Measurements from ENCODE around the gene MPPED1. TPM values are rescaled to one million over a fixed set of nuclear protein-coding genes. Genes with fewer than 3 reads are reported as not detected.

MPPED1 gene
- total RNA-seq, 1 donor, result not detected

DNA sequence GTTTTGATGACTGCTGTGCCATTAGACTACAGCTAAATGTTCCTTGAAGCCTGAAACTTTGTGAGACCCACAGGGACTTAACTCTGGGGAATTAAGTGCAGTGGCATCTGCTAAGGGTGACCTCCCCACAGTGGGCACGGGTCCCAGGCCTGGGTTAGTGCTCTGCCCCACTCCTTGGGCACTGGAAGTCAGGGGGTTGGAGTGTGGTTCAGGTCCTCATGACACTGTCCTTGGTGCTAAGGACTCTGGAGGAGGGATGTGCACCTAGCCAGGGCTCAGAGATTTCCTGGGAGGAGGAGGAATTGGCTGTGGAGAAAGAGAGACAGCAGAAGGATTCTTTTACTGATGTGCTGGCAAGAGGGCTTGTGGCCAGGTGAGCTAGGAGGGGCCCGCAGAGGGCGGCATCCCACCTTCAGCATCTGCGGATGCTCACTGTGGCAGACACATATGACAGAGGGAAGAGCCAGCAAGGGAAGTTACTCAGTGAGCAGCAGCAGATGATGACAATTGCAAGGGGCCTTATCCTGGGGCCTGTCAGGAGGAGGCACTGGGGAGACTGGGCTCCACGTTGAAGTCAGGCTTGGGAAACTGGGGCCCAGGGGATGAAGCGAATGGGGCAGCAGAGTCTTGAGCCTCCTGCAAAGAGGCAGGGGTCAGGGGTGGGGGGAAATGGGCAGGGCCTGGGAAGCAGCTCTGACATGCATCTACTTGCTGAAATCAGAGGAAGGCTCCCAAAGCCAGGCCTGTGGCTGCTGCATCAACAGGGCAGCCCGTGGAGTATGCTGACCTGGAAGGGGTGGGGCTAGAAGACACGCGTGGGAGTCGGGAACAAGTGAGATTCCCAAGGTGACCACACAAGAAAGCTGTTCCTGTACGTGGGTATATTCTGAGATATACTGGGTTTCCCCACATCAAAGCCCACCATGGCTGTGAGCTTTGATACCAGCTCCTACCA, 144.0 kb downstream of the MPPED1 start:
- TF ChIP-seq, protein P1, sequence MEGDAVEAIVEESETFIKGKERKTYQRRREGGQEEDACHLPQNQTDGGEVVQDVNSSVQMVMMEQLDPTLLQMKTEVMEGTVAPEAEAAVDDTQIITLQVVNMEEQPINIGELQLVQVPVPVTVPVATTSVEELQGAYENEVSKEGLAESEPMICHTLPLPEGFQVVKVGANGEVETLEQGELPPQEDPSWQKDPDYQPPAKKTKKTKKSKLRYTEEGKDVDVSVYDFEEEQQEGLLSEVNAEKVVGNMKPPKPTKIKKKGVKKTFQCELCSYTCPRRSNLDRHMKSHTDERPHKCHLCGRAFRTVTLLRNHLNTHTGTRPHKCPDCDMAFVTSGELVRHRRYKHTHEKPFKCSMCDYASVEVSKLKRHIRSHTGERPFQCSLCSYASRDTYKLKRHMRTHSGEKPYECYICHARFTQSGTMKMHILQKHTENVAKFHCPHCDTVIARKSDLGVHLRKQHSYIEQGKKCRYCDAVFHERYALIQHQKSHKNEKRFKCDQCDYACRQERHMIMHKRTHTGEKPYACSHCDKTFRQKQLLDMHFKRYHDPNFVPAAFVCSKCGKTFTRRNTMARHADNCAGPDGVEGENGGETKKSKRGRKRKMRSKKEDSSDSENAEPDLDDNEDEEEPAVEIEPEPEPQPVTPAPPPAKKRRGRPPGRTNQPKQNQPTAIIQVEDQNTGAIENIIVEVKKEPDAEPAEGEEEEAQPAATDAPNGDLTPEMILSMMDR (IDR thresholded peaks at IDR 0.05; ENCODE audit: insufficient read depth, low read length), result no peak
- DNase-seq (ENCODE audit: low read depth), result no peak
- H3K4me3 ChIP-seq (ENCODE audit: low read depth, low read length), result no peak overlapping the region

Other genes with a start within 250 kb of the MPPED1 start
- 13.2 and 40.5 TPM in 2 replicates for gene TTLL12, start 224.9 kb upstream of the MPPED1 start, total RNA-seq (ENCODE audit: low replicate concordance)
- not detected in 2 replicates for gene SCUBE1, start 68.6 kb upstream of the MPPED1 start, total RNA-seq (ENCODE audit: low replicate concordance)

Data from fibroblast of the aortic adventitia (primary cell).